GM12878 (cell line): ENCODE data around the gene CYREN. TPM values are rescaled to one million over a fixed set of nuclear protein-coding genes. Genes with fewer than 3 reads are reported as not detected.

Experiments
- CHD4 ChIP-seq: fragments of 200-600 bp; sonication (generic); IDR thresholded peaks from 2 replicates; pipeline ENCODE4 v1.6.1; 2016; ENCODE audit warnings: mild to moderate bottlenecking
- GATAD2B ChIP-seq: fragments of 450-650 bp; conservative IDR thresholded peaks from 2 replicates; pipeline ENCODE4 v1.6.1; 2017; ENCODE audit warnings: low read depth, mild to moderate bottlenecking, moderate library complexity
- IRF4 ChIP-seq: IDR thresholded peaks from 2 replicates; pipeline ENCODE4 v1.6.1; 2011; ENCODE audit warnings: low read depth, low read length
- MEF2A ChIP-seq: IDR thresholded peaks from 2 replicates; pipeline ENCODE4 v1.6.1; 2011; ENCODE audit warnings: low read depth, mild to moderate bottlenecking, low read length, moderate library complexity; ENCODE audit not compliant: insufficient read depth
- MTA3 ChIP-seq: IDR thresholded peaks from 2 replicates; pipeline ENCODE4 v1.6.1; 2012; ENCODE audit warnings: low read length, inconsistent platforms, borderline replicate concordance
- NR2C2 ChIP-seq: IDR thresholded peaks from 2 replicates; pipeline ENCODE4 v1.6.1; 2011; ENCODE audit warnings: borderline replicate concordance, low read depth; ENCODE audit not compliant: control insufficient read depth, insufficient read length
- PML ChIP-seq: IDR thresholded peaks from 2 replicates; pipeline ENCODE4 v1.6.1; 2012; ENCODE audit warnings: low read length, inconsistent platforms
- POLR2AphosphoS2 ChIP-seq: IDR thresholded peaks from 2 replicates; pipeline ENCODE4 v1.6.1; 2011; ENCODE audit warnings: low read depth, mild to moderate bottlenecking, low read length, improper control_type of control experiment, moderate library complexity
- SMAD1 ChIP-seq: fragments of 450-650 bp; IDR thresholded peaks from 2 replicates; pipeline ENCODE4 v1.6.1; 2018; ENCODE audit warnings: mild to moderate bottlenecking, low read depth; ENCODE audit not compliant: partially characterized antibody
- SRF ChIP-seq, 2 experiments: IDR thresholded peaks; 2 replicates each; pipeline ENCODE4 v1.6.1; 2011; ENCODE audit warnings: low read depth in 2 of 2, low read length in 2 of 2, mild to moderate bottlenecking in 1 of 2, moderate library complexity in 1 of 2
- STAT1 ChIP-seq: fragments of 450-650 bp; conservative IDR thresholded peaks from 2 replicates; pipeline ENCODE4 v1.6.1; 2014; ENCODE audit warnings: antibody characterized with exemption, mild to moderate bottlenecking
- ZNF622 ChIP-seq: fragments of 450-650 bp; IDR thresholded peaks from 2 replicates; pipeline ENCODE4 v1.6.1; 2017; ENCODE audit warnings: mild to moderate bottlenecking, inconsistent platforms
- polyA plus RNA-seq, 11 experiments: library from polyadenylated mRNA; depleted of rRNA in 4 of 11; unstranded in 6 of 11; stranded (reverse) in 5 of 11; fragments of >200 nt; fragmentation: Nextera tagmentation in 4 of 11; fragmentation: Illumina TruSeq in 1 of 11; extraction: Ambion mirVana in 4 of 11; extraction: Trizol in 1 of 11; gene quantifications; 1 replicate in 1 of 11; 2 replicates in 10 of 11; pipeline versions ENCODE4 v1.2.1 to v1.2.3, GENCODE V29; 2011 to 2016; ENCODE audit warnings: inconsistent platforms in 2 of 11, missing spikeins in 2 of 11, low read depth in 1 of 11
- total RNA-seq, 4 experiments: library from RNA; depleted of rRNA in 3 of 4; stranded (reverse); fragments of >200 nt in 3 of 4; fragmentation: Illumina TruSeq in 1 of 4; extraction: Trizol in 1 of 4; gene quantifications; 2 replicates each; pipeline versions ENCODE4 v1.2.1 to v1.2.3, GENCODE V29; 2013 to 2021
- TF ChIP-seq, protein P1 (sequence below): fragments of 150-350 bp; IDR thresholded peaks from 2 replicates; pipeline ENCODE4 v1.6.1; 2014; ENCODE audit warnings: mild to moderate bottlenecking, low read depth, low read length
- TF ChIP-seq, protein P2 (sequence below): fragments of 450-650 bp; IDR thresholded peaks from 2 replicates; pipeline ENCODE4 v1.6.1; 2017; ENCODE audit warnings: low read depth, mild to moderate bottlenecking, moderate library complexity
- TF ChIP-seq, protein P3 (sequence below): fragments of 450-650 bp; IDR thresholded peaks from 2 replicates; pipeline ENCODE4 v1.6.1; 2017; ENCODE audit warnings: mild to moderate bottlenecking, moderate library complexity
- TF ChIP-seq, protein P4 (sequence below): fragments of 450-650 bp; IDR thresholded peaks from 2 replicates; pipeline ENCODE4 v1.6.1; 2014; ENCODE audit warnings: mild to moderate bottlenecking
- TF ChIP-seq, protein P5 (sequence below): fragments of 450-650 bp; IDR thresholded peaks from 2 replicates; pipeline ENCODE4 v1.6.1; 2017; ENCODE audit warnings: mild to moderate bottlenecking, moderate library complexity

CYREN gene
- total and polyA plus RNA-seq, 10 of the 15 experiments (the other 5 are each of a cell fraction or from before 2014, with no cell fraction given): 8.7 to 64.3 (median 55.7) TPM

DNA sequence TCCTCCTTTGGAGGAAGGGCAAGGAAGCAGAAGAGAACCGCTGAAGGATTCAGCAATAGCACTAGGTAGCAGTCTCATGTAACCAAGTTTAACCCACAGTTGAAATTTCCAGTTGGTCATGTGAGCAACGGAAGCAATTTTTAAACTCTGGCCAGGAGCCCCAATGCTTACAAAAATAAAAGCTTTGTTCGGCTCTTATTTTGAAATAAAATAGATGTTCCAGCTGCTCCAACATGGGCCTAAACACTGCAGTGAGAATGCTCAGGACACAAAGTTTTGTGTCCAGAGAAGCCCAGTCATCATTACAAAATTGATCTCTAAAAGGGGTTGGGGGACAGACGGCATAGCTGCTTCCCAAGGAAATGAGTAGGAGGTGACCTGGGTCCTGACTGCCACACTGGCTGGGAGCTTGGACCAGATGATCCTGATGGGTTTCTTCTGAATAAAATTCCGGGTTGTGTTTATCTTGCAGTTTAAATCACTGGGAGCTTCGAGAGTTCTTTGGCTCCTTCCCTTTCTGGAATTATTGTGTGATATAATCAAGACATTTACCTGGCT lies 23.1 kb downstream of the CYREN start (continued):
- TF ChIP-seq, protein P1, sequence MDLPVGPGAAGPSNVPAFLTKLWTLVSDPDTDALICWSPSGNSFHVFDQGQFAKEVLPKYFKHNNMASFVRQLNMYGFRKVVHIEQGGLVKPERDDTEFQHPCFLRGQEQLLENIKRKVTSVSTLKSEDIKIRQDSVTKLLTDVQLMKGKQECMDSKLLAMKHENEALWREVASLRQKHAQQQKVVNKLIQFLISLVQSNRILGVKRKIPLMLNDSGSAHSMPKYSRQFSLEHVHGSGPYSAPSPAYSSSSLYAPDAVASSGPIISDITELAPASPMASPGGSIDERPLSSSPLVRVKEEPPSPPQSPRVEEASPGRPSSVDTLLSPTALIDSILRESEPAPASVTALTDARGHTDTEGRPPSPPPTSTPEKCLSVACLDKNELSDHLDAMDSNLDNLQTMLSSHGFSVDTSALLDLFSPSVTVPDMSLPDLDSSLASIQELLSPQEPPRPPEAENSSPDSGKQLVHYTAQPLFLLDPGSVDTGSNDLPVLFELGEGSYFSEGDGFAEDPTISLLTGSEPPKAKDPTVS: no peak
- TF ChIP-seq ZNF622 (no peak), IRF4 (no peak), PML (no peak), MEF2A (0 out of 2 replicates have a peak, but pooled peaks have one; percentile 9), MTA3 (0 out of 2 replicates have a peak, but pooled peaks have one; percentile 6), POLR2AphosphoS2 (no peak), GATAD2B (no peak), CHD4 (no peak), STAT1 (no peak), SMAD1 (no peak), SRF (IDR thresholded peaks at IDR 0.05; ENCODE audit: low read depth in 2 of 2, low read length in 2 of 2) (no peak), NR2C2 (no peak)
- TF ChIP-seq, protein P2, sequence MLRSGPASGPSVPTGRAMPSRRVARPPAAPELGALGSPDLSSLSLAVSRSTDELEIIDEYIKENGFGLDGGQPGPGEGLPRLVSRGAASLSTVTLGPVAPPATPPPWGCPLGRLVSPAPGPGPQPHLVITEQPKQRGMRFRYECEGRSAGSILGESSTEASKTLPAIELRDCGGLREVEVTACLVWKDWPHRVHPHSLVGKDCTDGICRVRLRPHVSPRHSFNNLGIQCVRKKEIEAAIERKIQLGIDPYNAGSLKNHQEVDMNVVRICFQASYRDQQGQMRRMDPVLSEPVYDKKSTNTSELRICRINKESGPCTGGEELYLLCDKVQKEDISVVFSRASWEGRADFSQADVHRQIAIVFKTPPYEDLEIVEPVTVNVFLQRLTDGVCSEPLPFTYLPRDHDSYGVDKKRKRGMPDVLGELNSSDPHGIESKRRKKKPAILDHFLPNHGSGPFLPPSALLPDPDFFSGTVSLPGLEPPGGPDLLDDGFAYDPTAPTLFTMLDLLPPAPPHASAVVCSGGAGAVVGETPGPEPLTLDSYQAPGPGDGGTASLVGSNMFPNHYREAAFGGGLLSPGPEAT: no peak; the same call in 1 of the 2 replicates
- TF ChIP-seq, protein P3, sequence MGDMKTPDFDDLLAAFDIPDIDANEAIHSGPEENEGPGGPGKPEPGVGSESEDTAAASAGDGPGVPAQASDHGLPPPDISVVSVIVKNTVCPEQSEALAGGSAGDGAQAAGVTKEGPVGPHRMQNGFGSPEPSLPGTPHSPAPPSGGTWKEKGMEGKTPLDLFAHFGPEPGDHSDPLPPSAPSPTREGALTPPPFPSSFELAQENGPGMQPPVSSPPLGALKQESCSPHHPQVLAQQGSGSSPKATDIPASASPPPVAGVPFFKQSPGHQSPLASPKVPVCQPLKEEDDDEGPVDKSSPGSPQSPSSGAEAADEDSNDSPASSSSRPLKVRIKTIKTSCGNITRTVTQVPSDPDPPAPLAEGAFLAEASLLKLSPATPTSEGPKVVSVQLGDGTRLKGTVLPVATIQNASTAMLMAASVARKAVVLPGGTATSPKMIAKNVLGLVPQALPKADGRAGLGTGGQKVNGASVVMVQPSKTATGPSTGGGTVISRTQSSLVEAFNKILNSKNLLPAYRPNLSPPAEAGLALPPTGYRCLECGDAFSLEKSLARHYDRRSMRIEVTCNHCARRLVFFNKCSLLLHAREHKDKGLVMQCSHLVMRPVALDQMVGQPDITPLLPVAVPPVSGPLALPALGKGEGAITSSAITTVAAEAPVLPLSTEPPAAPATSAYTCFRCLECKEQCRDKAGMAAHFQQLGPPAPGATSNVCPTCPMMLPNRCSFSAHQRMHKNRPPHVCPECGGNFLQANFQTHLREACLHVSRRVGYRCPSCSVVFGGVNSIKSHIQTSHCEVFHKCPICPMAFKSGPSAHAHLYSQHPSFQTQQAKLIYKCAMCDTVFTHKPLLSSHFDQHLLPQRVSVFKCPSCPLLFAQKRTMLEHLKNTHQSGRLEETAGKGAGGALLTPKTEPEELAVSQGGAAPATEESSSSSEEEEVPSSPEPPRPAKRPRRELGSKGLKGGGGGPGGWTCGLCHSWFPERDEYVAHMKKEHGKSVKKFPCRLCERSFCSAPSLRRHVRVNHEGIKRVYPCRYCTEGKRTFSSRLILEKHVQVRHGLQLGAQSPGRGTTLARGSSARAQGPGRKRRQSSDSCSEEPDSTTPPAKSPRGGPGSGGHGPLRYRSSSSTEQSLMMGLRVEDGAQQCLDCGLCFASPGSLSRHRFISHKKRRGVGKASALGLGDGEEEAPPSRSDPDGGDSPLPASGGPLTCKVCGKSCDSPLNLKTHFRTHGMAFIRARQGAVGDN: 0 out of 2 replicates have a peak, but pooled peaks have one; percentile 34
- TF ChIP-seq, protein P4, sequence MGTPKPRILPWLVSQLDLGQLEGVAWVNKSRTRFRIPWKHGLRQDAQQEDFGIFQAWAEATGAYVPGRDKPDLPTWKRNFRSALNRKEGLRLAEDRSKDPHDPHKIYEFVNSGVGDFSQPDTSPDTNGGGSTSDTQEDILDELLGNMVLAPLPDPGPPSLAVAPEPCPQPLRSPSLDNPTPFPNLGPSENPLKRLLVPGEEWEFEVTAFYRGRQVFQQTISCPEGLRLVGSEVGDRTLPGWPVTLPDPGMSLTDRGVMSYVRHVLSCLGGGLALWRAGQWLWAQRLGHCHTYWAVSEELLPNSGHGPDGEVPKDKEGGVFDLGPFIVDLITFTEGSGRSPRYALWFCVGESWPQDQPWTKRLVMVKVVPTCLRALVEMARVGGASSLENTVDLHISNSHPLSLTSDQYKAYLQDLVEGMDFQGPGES: no peak
- TF ChIP-seq, protein P5, sequence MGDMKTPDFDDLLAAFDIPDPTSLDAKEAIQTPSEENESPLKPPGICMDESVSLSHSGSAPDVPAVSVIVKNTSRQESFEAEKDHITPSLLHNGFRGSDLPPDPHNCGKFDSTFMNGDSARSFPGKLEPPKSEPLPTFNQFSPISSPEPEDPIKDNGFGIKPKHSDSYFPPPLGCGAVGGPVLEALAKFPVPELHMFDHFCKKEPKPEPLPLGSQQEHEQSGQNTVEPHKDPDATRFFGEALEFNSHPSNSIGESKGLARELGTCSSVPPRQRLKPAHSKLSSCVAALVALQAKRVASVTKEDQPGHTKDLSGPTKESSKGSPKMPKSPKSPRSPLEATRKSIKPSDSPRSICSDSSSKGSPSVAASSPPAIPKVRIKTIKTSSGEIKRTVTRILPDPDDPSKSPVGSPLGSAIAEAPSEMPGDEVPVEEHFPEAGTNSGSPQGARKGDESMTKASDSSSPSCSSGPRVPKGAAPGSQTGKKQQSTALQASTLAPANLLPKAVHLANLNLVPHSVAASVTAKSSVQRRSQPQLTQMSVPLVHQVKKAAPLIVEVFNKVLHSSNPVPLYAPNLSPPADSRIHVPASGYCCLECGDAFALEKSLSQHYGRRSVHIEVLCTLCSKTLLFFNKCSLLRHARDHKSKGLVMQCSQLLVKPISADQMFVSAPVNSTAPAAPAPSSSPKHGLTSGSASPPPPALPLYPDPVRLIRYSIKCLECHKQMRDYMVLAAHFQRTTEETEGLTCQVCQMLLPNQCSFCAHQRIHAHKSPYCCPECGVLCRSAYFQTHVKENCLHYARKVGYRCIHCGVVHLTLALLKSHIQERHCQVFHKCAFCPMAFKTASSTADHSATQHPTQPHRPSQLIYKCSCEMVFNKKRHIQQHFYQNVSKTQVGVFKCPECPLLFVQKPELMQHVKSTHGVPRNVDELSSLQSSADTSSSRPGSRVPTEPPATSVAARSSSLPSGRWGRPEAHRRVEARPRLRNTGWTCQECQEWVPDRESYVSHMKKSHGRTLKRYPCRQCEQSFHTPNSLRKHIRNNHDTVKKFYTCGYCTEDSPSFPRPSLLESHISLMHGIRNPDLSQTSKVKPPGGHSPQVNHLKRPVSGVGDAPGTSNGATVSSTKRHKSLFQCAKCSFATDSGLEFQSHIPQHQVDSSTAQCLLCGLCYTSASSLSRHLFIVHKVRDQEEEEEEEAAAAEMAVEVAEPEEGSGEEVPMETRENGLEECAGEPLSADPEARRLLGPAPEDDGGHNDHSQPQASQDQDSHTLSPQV: no peak
